WTC11 (cell line): ENCODE data around the gene DOCK1.

Source experiments
- CREB1 ChIP-seq: sonication (generic); formaldehyde crosslinking; IDR thresholded peaks from 2 replicates; pipeline ENCODE4 v1.8.0; 2023; ENCODE audit warnings: mild to moderate bottlenecking, missing genetic modification reagents
- CTCF ChIP-seq: fragments of 200-600 bp; IDR thresholded peaks from 2 replicates; pipeline ENCODE4 v1.8.0; 2022; ENCODE audit warnings: antibody characterized with exemption
- EMX1 ChIP-seq: fragments of 250-450 bp; sonication (Bioruptor Pico); IDR thresholded peaks from 2 replicates; pipeline ENCODE4 v1.8.0; 2021; ENCODE audit warnings: mild to moderate bottlenecking
- FOXJ3 ChIP-seq: sonication (generic); formaldehyde crosslinking; IDR thresholded peaks from 2 replicates; pipeline ENCODE4 v1.9.0; 2021; ENCODE audit warnings: missing genetic modification reagents, mild to moderate bottlenecking, borderline replicate concordance
- HMGXB4 ChIP-seq: sonication (generic); formaldehyde crosslinking; IDR thresholded peaks from 2 replicates; pipeline ENCODE4 v1.8.1; 2023; ENCODE audit warnings: mild to moderate bottlenecking, moderate library complexity, missing genetic modification reagents
- IRF2 ChIP-seq: sonication (generic); formaldehyde crosslinking; IDR thresholded peaks from 2 replicates; pipeline ENCODE4 v1.8.0; 2022; ENCODE audit warnings: low read depth, missing genetic modification reagents, borderline replicate concordance
- TCF7 ChIP-seq: sonication (generic); formaldehyde crosslinking; IDR thresholded peaks from 2 replicates; pipeline ENCODE4 v1.8.0; 2022; ENCODE audit warnings: mild to moderate bottlenecking, low read depth, missing genetic modification reagents, moderate library complexity
- ZBTB43 ChIP-seq: sonication (generic); formaldehyde crosslinking; IDR thresholded peaks from 2 replicates; pipeline ENCODE4 v1.8.1; 2023; ENCODE audit warnings: mild to moderate bottlenecking, missing genetic modification reagents
- ZNF121 ChIP-seq: sonication (generic); formaldehyde crosslinking; IDR thresholded peaks from 2 replicates; pipeline ENCODE4 v1.8.0; 2023; ENCODE audit warnings: missing genetic modification reagents
- ZSCAN18 ChIP-seq: fragments of 250-450 bp; sonication (Bioruptor Pico); IDR thresholded peaks from 2 replicates; pipeline ENCODE4 v2.1.2; 2022; ENCODE audit warnings: mild to moderate bottlenecking, moderate library complexity
- TF ChIP-seq, protein P1 (sequence below): sonication (generic); formaldehyde crosslinking; IDR thresholded peaks from 2 replicates; pipeline ENCODE4 v1.8.1; 2022; ENCODE audit warnings: low read depth, missing genetic modification reagents, borderline replicate concordance
- TF ChIP-seq, protein P2 (sequence below): sonication (generic); formaldehyde crosslinking; IDR thresholded peaks from 2 replicates; pipeline ENCODE4 v1.8.1; 2022; ENCODE audit warnings: low read depth, mild to moderate bottlenecking, moderate library complexity, missing genetic modification reagents, borderline replicate concordance
- TF ChIP-seq, protein P3 (sequence below): sonication (generic); formaldehyde crosslinking; IDR thresholded peaks from 2 replicates; pipeline ENCODE4 v1.8.0; 2022; ENCODE audit warnings: mild to moderate bottlenecking, missing genetic modification reagents
- TF ChIP-seq, protein P4 (sequence below): sonication (generic); formaldehyde crosslinking; IDR thresholded peaks from 2 replicates; pipeline ENCODE4 v1.8.1; 2023; ENCODE audit warnings: mild to moderate bottlenecking, missing genetic modification reagents, moderate library complexity

- TF ChIP-seq, protein P1, sequence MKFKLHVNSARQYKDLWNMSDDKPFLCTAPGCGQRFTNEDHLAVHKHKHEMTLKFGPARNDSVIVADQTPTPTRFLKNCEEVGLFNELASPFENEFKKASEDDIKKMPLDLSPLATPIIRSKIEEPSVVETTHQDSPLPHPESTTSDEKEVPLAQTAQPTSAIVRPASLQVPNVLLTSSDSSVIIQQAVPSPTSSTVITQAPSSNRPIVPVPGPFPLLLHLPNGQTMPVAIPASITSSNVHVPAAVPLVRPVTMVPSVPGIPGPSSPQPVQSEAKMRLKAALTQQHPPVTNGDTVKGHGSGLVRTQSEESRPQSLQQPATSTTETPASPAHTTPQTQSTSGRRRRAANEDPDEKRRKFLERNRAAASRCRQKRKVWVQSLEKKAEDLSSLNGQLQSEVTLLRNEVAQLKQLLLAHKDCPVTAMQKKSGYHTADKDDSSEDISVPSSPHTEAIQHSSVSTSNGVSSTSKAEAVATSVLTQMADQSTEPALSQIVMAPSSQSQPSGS (CRISPR knock-in tag), result no peak
- TF ChIP-seq HMGXB4 (CRISPR knock-in tag), result no peak
- no peak for TF ChIP-seq IRF2 (CRISPR knock-in tag)
- TF ChIP-seq, protein P2, sequence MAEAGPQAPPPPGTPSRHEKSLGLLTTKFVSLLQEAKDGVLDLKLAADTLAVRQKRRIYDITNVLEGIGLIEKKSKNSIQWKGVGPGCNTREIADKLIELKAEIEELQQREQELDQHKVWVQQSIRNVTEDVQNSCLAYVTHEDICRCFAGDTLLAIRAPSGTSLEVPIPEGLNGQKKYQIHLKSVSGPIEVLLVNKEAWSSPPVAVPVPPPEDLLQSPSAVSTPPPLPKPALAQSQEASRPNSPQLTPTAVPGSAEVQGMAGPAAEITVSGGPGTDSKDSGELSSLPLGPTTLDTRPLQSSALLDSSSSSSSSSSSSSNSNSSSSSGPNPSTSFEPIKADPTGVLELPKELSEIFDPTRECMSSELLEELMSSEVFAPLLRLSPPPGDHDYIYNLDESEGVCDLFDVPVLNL (CRISPR knock-in tag), result no peak
- peak; percentile 26 for TF ChIP-seq CTCF
- no peak for TF ChIP-seq CREB1
- TF ChIP-seq, protein P3, sequence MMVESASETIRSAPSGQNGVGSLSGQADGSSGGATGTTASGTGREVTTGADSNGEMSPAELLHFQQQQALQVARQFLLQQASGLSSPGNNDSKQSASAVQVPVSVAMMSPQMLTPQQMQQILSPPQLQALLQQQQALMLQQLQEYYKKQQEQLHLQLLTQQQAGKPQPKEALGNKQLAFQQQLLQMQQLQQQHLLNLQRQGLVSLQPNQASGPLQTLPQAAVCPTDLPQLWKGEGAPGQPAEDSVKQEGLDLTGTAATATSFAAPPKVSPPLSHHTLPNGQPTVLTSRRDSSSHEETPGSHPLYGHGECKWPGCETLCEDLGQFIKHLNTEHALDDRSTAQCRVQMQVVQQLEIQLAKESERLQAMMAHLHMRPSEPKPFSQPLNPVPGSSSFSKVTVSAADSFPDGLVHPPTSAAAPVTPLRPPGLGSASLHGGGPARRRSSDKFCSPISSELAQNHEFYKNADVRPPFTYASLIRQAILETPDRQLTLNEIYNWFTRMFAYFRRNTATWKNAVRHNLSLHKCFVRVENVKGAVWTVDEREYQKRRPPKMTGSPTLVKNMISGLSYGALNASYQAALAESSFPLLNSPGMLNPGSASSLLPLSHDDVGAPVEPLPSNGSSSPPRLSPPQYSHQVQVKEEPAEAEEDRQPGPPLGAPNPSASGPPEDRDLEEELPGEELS (CRISPR knock-in tag), result no peak
- TF ChIP-seq ZBTB43 (CRISPR knock-in tag), result no peak
- TF ChIP-seq TCF7 (CRISPR knock-in tag), result no peak
- TF ChIP-seq EMX1 (CRISPR knock-in tag), result no peak
- TF ChIP-seq FOXJ3, result no peak
- TF ChIP-seq ZNF121 (CRISPR knock-in tag), result no peak
- no peak for TF ChIP-seq ZSCAN18 (CRISPR knock-in tag)
- TF ChIP-seq, protein P4, sequence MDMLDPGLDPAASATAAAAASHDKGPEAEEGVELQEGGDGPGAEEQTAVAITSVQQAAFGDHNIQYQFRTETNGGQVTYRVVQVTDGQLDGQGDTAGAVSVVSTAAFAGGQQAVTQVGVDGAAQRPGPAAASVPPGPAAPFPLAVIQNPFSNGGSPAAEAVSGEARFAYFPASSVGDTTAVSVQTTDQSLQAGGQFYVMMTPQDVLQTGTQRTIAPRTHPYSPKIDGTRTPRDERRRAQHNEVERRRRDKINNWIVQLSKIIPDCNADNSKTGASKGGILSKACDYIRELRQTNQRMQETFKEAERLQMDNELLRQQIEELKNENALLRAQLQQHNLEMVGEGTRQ (CRISPR knock-in tag), result no peak; the same call in 1 of the 2 replicates
These were observed 449.8 kb downstream of the DOCK1 start for GRCh38 chr10:127354992-127355391.
